ENCODE data around the gene PDE2A. TPM values are rescaled to one million over a fixed set of nuclear protein-coding genes. Genes with fewer than 3 reads are reported as not detected.

Gene PDE2A
- total and polyA plus RNA-seq, 2 of the 4 experiments (the other 2 are of a cell fraction), result 0.02 TPM; not detected in 1

DNA sequence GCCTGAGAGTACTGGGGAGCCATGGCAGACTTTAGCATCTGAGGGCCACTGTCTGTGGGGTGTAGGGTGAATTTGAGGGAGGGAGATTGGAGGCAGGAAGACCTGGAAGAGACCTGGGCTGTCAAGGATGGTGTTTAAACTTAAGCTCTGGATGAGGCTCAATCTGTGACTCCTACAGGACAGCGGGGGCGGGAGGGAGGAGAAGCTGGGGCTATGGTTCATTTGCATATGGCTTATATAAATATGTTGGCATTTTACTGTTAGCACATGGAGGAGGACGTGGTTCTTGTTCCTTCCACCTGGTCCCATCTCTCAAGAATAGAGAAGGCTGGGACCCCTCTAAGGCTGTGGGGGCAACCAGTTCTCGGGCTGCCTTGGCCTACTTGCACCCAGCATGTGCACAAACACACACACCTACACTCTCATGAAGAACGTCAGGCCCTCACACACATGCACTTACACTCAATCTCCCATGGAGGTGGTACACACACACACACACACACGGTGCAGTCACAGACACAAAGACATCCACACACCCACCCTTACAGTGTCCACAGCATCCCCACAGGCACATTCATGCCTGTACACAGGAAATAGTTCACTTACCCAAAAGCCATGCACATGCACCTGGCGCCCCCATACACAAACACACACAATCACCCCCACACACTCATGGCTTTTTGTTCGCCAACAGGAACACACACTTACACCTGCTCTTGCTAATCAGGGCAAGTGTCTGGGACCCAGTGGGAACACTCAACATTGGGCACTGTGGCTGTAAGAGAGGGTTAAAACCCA, 81.3 kb downstream of the PDE2A start:
- ATAC-seq (ENCODE audit: low read depth) (no peak), DNase-seq (no peak)
- H3K9me1 ChIP-seq (ENCODE audit: insufficient read depth, low read length), result no peaks in the 10 kb centered on the region
- no peak overlapping the region for H3K23ac ChIP-seq (ENCODE audit: low read depth, low read length)
- no peak overlapping the region for H4K8ac ChIP-seq (ENCODE audit: low read depth in 2 of 2, low read length in 2 of 2)
- H2AK5ac ChIP-seq (ENCODE audit: low read depth, low read length), result no peak overlapping the region
- CTCF ChIA-PET, result no interaction called here
- 0 out of 2 replicates have a peak, but pooled peaks cover 7% of the 10 kb centered on the region for H4K20me1 ChIP-seq (ENCODE audit: insufficient read depth, low read length)
- H3K36me3 ChIP-seq (ENCODE audit: control insufficient read depth, insufficient read depth, low read length), result no peaks in the 10 kb centered on the region
- no peak overlapping the region for H2AK9ac ChIP-seq (replicated peaks; ENCODE audit: low read depth, low read length, poor library complexity)
- WGBS, 2 experiments (ENCODE audit: extremely low coverage in 2 of 2, insufficient read length in 1 of 2), result 25% methylated on average over 3 of the region's 8 CpGs; no CpG with 5 or more reads in 1 of the 2 experiments
- H3K56ac ChIP-seq (ENCODE audit: extremely low read depth, insufficient read depth, low read length), result no peak overlapping the region
- no peak for TF ChIP-seq RCOR1 (IDR thresholded peaks at IDR 0.05; ENCODE audit: insufficient replicate concordance, low read length)
- no peak for TF ChIP-seq SMC3 (IDR thresholded peaks at IDR 0.05; ENCODE audit: low read depth, low read length)
- TF ChIP-seq, protein P1, sequence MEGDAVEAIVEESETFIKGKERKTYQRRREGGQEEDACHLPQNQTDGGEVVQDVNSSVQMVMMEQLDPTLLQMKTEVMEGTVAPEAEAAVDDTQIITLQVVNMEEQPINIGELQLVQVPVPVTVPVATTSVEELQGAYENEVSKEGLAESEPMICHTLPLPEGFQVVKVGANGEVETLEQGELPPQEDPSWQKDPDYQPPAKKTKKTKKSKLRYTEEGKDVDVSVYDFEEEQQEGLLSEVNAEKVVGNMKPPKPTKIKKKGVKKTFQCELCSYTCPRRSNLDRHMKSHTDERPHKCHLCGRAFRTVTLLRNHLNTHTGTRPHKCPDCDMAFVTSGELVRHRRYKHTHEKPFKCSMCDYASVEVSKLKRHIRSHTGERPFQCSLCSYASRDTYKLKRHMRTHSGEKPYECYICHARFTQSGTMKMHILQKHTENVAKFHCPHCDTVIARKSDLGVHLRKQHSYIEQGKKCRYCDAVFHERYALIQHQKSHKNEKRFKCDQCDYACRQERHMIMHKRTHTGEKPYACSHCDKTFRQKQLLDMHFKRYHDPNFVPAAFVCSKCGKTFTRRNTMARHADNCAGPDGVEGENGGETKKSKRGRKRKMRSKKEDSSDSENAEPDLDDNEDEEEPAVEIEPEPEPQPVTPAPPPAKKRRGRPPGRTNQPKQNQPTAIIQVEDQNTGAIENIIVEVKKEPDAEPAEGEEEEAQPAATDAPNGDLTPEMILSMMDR (conservative IDR thresholded peaks at IDR 0.05; ENCODE audit: low read depth, low read length), result no peak
- TF ChIP-seq USF2 (IDR thresholded peaks at IDR 0.05; ENCODE audit: low read depth, low read length), result no peak
- no peak for TF ChIP-seq POLR2A (IDR thresholded peaks at IDR 0.05; ENCODE audit: low read depth, low read length)
- no peak for TF ChIP-seq MXI1 (IDR thresholded peaks at IDR 0.05; ENCODE audit: borderline replicate concordance, low read depth, low read length)
- TF ChIP-seq, protein P2, sequence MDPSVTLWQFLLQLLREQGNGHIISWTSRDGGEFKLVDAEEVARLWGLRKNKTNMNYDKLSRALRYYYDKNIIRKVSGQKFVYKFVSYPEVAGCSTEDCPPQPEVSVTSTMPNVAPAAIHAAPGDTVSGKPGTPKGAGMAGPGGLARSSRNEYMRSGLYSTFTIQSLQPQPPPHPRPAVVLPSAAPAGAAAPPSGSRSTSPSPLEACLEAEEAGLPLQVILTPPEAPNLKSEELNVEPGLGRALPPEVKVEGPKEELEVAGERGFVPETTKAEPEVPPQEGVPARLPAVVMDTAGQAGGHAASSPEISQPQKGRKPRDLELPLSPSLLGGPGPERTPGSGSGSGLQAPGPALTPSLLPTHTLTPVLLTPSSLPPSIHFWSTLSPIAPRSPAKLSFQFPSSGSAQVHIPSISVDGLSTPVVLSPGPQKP (IDR thresholded peaks at IDR 0.05; ENCODE audit: borderline replicate concordance, low read depth, low read length), result no peak
- TF ChIP-seq NFE2L2 (IDR thresholded peaks at IDR 0.05; ENCODE audit: low read depth, low read length), result no peak
- no peak for TF ChIP-seq BHLHE40 (IDR thresholded peaks at IDR 0.05; ENCODE audit: low read depth, low read length)
- TF ChIP-seq CHD1 (IDR thresholded peaks at IDR 0.05; ENCODE audit: low read depth, low read length), result no peak
- H2BK120ac ChIP-seq (ENCODE audit: low read depth, low read length), result no peak overlapping the region
- POLR2A ChIA-PET (ENCODE audit: unreplicated experiment), result interaction anchor here (0.5 to 0.6 kb wide), 2 partner anchors 109 to 526 kb away, joined by 5 read pairs; no protein-coding TSS in a partner anchor
- no peaks in the 10 kb centered on the region for H3K4me1 ChIP-seq (ENCODE audit: control insufficient read depth, insufficient read depth, low read length)
- peak overlapping the region; percentile 23 for H2AFZ ChIP-seq (replicated peaks; ENCODE audit: low read length, poor library complexity)
- H2BK15ac ChIP-seq (ENCODE audit: low read depth, low read length), result no peak overlapping the region
- H3K79me1 ChIP-seq (ENCODE audit: low read depth in 1 of 2, low read length in 2 of 2), result no peaks in the 10 kb centered on the region
- H3K4ac ChIP-seq (ENCODE audit: low read depth, low read length), result no peak overlapping the region
- no peak overlapping the region for H4K91ac ChIP-seq (ENCODE audit: insufficient read depth, low read depth, low read length)
- dilution Hi-C loops (cut with HindIII; ENCODE audit: low sequenced_read_pairs, unreplicated experiment), result no loop called here
- no peak overlapping the region for H4K5ac ChIP-seq (ENCODE audit: low read depth, low read length)
- H3K18ac ChIP-seq (ENCODE audit: low read depth, low read length), result no peak overlapping the region
- H2BK5ac ChIP-seq (ENCODE audit: low read depth, low read length, poor library complexity, severe bottlenecking), result no peak overlapping the region
- H3K9ac ChIP-seq (ENCODE audit: low read depth, low read length), result no peak overlapping the region
- no peak overlapping the region for H3K4me2 ChIP-seq (ENCODE audit: low read depth, low read length)
- intact Hi-C loops (cut with micrococcal nuclease), result no loop called here
- no peak overlapping the region for H3K4me3 ChIP-seq (ENCODE audit: insufficient read depth, low read depth, low read length)
- no peaks in the 10 kb centered on the region for H3K9me3 ChIP-seq (ENCODE audit: control insufficient read depth, insufficient read depth, low read length)
- BruUV-seq (replicated peaks), result no TSS peak
- in situ Hi-C loops (cut with MboI; ENCODE audit: low sequenced_read_pairs), result no loop called here
- peaks cover 97% of the 10 kb centered on the region for H3K27me3 ChIP-seq (ENCODE audit: control insufficient read depth, insufficient read depth, low read length)
- no peak overlapping the region for H2BK20ac ChIP-seq (ENCODE audit: low read depth, low read length)
- no peak overlapping the region for H3K14ac ChIP-seq (replicated peaks; ENCODE audit: low read depth, low read length)
- H3K27ac ChIP-seq (ENCODE audit: insufficient read depth, low read length), result no peak overlapping the region

All from IMR-90 (cell line).